Stimulated activated CD4-positive, alpha-beta T cell treated with anti-CD3 and anti-CD28 coated beads, TNF-alpha, amount 100 ng/mL, for 48 hours (primary cell): ENCODE measurements around the gene PEAK1.
A peak's percentile ranks its signal among the peaks of the same experiment; 100 is the strongest.

Experiments used
- DNase-seq, 3 donors: peaks; one replicate each; pipeline ENCODE4 v3.0.0-alpha.2; 2020; ENCODE audit warnings: low read depth in 3 of 3

Gene PEAK1

DNA sequence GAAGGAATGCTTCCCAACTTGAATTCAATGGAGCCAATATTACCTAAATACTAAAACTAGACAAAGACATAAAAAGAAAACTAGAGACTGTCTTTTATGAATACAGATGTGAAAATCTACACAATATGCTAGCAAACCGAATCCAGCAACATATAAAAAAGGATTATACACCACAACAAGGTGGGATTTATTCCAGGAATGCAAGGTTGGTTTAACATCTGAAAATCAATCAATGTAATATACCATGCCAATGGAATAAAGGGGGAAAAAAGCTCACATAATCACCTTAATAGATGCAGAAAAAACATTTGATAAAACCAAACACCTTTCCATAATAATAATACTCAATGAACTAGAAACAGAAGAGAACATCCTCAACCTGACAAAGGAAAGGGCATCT, 279.7 kb downstream of the PEAK1 start:
- DNase-seq: no peak

DNA sequence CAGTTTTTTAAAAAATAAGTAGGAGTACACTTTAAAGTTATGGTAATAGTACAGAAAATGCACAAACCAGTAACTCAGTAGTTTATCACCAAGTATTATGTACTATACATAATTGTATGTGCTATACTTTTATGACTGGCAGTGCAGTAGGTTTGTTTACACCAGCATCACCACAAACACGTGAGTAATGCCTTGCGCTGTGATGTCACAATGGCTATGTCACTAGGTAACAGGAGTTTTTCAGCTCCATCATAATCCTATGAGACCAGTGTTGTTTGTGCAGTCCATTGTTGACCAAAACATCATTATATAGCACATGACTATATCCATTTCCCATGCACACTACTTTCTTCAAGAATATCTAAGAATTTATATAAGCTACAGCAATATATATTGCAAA, 280.6 kb downstream of the PEAK1 start:
- DNase-seq: no peak

DNA sequence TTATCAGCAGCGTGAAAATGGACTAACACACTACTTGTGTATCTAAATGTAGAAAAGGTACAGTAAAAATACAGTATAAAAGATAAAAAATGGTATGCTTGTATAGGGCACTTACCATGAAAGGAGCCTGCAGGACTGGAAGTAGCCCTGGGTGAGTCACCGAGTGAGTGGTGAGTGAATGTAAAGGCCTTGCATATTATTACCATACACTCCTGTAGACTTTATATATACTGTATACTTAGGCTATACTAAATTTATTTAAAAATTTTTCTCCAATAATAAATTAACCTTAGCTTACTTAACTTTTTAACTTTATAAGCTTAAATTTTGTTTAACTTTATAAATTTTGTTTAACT, 281.8 kb downstream of the PEAK1 start:
- DNase-seq: no peak

DNA sequence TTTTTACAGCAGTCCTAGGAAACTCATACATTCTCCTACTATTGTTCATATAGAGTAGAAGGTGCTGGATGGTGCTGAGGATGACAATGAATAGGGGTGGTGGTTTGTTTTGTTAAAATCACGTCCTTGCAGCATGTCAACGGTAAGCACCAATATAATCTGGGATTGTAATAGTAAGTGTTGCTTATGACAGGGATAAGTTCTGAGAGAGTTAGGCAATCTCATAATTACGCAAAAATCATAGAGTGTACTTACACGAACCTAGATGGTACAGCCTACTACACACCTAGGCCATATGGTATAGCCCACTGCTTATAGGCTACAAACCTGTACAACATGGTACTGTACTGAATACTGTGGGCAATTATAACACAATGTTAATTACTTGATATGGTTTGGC, 284.7 kb downstream of the PEAK1 start:
- DNase-seq: no peak

DNA sequence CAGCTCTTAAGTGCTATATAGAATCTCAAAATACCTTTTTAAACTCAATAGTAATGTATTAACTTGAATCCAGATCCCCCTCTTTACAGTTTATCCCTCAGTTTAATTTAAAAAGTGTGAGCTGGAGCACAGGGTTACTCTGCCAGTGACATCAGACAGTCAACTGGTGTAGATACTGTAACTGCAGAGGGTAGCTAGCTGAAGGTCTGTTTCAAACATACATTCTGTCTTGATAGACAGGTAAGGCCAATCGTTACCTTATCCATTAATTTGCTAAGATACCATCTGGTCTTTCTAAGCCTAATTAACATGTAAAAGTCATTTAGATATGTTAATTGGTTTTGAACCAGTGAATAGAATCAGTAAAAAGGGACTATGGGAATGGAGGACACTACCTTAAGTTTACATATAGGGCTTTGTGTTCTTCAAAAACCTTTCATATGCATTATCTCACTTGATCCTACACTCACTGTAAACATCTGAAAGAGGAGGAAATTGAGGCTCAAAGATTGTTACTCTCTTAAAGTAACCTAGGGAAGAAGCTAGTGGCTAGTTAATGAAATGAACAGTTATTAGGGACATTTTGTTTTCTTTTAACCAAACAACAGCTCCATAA, 289.5 kb downstream of the PEAK1 start:
- DNase-seq: no peak

DNA sequence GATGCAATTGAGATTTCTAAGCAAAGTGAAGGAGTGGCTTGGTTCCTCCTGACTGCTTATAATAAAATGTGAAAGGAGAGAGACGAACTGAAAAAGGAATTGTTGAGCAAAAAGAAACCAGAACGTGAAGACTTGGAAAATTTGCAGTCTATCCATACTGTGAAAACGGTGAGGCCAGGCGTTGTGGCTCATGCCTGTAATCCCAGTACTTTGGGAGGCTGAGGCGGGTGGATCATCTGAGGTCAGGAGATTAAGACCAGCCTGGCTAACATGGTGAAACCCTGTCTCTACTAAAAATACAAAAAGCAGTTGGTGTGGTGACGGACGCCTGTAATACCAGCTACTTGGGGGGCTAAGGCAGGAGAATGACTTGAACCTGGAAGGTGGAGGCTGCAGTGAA, 292.3 kb downstream of the PEAK1 start:
- DNase-seq: no peak

DNA sequence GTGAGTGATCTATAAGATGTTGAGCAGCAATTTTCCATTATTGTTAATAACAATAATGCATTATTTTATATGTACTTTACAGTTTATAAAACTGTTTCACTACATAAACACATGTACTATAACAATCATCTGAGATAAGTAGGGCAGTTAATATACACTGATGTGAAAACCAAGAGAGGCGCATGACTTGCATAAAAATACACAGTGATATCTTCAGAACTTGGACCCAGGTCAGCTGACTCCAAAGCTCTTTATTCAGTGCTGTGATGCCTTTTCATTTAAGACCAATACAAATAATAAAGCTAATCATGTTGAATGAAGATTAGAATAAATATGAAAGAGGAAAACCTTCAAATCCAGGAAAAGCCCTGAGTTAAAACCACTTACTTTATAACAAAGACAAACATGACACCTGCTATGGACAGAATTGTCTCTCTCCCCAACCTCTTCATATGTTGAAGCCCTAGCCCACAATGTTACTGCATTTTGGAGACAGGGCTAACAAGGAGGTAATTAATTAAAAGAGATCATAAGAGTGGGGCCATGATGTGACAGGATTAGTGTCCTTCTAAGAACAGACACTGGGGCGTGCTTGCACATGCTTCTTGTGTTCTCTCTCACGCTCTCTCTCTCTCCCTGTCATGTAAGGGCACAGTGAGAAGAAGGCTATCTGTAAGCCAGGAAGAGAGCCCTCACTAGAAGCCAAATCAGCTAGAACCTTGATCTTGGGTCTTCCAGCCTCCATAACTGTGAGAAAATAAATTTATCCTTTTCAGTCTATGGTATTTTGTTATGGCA, 293.2 kb downstream of the PEAK1 start:
- no peak for DNase-seq

DNA sequence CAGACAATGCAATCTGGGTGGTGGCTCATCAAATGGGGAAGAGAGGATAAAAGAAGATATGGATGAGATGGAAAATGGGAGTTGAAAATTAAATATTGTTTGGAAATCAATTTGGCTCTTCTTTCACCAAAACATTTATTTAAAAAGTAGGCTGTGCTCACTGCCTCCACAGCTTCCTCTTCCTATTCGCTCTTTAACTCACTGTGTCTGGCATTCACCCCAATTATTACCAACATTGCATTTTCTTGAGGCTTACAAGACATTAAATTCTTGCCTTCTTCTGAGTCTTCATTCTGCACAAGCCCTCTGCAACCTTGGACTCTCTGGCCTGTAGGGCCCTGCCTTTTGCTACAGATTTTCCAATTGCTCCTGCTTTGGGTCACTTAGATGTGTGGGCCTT, 296.1 kb downstream of the PEAK1 start:
- DNase-seq: no peak

DNA sequence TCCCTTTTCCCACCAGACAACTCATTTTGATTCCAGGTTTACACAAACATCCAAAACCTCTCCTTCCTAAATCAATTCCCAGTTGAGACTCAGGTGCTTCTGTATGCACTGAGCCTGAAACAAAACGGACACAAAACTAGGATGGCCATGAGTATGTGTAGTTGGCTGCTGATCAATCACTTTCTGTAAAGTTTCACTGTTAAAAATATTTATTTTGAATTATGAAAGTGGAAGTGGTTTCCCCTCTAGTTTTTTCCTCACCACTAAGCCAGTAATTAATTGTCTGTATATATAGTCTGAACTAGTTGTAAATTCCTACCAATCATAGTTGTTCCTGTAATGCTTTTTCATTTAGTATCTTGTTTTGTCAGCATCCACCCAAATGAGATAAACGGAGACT, 297.3 kb downstream of the PEAK1 start:
- DNase-seq: no peak

DNA sequence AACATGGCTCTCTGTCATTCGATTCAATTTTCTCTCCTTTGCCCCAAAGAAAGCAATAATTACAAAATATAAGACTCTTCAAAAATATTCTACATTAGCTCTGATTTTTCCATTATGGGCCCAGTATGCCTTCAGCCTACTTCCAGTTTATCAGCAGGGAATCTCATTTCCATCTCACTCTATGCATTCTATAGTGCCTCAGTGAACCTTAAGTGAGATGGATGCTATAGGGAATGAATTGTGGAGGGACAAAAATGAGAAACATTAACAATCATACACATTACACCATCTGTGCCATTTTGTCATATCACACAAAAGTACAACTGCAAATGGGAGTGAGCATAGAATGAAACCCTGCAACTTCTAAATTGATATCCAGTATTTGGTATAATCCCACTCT, 298.3 kb downstream of the PEAK1 start:
- no peak for DNase-seq

DNA sequence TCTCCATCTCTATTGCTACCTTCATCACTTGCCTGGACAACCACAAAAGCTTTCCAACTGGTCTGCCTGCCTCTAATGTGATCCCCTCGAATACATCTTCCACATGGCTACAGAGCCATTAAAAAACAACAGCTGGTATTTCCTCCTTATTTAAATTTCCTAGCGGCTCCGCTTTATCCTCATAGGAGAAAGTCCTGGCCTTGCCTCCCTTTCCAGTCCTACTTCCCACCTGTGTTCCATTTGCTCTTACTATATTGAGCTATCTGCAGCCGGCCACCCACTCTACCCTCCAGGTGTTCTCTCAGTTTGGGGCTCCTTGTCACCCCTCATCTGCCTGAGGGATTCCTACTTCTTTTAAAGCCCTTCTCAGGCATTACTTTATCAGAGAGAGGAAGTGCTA, 299.3 kb downstream of the PEAK1 start:
- no peak for DNase-seq

DNA sequence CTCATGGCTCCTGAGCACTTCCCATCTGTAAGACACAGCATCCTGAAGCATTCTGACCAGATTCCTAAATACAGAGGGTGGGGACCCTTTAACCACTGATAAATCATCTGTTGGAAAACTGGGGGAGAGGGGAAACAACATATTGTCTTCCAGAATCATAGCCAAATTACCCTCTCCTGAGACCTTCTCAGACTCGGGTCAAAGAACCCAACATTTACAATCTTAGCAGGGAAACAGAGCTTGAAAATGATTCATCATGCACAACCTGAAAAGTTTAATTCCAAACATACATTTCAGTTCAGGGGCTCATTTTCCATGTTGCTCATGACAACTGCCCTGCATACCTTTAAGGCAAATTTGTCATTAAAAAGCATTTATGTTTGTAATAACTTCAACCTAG, 300.5 kb downstream of the PEAK1 start:
- DNase-seq: no peak

DNA sequence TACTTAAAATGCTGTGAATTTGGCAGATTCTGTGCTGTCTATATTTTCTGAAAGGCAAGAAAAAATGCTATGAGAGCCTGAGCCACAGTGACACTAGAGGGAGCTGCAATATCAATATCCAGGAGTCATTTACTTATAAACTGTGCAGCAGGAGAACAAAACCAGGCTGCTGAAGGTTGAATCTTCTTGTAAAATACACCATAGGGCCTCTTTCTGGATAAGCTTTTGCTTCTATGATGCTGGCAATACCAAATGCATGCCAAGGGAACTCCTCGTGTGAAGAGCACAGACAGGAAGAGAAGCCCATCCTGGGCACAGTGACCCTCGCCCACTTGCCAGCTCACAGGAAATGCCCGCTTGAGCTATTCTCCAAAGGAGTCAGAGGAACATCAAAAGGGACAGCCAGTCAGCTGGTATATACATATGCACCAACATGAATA, 301.0 kb downstream of the PEAK1 start:
- no peak for DNase-seq

DNA sequence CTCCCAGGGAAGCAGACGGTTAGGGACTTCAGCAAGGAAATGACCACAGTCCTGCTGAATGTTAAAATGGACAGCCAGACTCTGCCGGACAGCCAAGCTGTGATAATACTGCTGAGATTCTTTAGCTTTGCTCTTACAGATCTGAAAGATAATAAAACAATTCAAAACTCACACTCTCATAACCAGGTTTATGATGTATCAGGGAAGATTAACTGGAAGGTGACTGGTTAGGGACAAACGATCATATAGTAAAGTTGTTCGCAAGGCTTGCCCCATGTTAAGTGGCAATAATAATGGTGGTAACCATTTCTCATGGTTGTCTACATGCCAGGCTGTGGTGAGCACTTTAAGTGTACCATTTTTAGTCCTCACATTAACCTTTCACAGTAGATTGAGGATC, 304.7 kb downstream of the PEAK1 start:
- DNase-seq: no peak

DNA sequence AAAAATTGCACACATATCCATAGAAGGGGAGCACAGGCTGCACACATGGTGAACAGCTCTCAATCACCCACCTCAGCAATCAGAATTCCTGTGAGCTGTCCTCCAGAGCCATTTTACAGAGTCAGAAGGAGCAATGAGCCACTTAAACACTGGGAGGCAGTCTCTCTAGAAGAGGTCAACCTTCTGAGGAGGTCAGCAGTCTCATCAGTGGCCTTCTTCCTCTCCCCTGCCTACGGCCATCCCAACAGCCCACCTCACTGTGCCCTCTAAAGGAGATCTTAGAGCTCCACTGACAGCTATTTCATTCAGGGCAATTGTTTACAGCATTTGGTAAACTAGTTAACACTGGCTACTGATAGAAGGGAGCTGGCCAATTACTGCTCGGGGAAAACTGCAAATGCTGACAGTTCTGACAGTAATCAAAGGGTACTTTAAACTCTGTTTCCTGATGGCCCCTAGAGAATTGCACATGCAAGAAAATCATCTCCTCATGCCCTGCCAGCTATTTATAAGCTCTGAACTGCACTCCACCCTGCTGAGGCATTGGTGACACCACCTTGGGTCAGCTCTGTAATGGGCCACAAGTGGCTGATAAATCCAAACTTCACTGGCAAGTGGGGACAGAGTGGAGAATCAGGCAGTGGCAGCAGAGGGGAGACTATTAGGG, 306.9 kb downstream of the PEAK1 start:
- DNase-seq: no peak

DNA sequence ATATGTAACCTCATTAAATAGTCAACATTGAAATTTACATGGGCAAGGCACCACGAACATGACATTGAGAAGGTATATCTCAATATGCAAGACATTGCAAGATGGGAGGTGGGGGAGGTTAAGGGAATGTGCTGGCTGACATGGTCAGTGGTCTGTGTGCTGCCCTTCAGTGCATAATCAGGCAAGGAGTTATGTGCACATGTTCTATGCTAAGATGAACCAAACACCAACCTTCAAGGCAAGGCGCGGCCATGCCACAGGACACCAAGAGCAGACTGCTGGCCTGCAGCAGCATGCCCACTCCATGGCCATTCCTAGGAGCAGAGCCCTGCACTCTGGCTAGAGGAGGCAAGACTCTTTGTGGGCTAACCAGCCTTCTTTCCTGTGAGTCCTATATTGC, 308.1 kb downstream of the PEAK1 start:
- DNase-seq: no peak

DNA sequence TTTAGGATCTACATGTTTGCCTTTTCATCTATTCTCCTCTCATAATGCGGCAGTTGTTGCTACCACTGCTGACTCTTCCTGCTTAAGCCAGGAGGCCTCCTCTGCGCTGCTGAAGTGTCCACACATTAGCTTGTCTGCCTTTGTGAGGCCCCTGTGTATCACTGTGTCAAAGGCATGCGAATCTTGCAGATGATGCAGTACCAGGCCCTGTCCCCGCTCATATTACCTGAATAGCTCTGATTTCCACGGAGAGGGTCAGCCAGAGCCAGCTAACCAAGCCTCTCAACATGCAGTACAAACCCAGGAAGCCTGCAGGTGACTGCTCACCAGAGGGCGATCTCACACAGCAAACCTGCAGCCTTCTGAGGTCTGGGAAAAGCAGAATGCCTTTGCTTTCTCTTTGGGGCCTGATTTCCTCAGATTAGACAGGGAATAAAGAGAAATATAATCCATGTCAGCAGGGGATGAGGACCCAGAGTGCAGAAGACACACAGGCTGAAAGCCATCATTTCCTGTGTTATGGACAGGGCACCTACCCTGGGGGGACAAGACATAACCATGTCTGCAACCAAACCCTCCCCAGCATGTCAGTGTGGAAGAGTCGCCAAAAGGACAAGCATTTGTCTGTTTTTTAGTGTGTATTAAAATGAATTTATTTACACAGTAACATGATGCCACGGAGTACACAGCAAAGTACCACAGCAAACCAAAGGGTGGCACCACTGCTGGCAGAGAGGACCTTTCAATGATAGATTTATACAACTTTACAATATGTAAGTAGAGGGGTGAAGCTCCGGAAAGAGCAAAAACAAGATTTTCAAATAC, 312.2 kb downstream of the PEAK1 start:
- DNase-seq: peak in 2 of 3 donors; percentile 10 to 31

DNA sequence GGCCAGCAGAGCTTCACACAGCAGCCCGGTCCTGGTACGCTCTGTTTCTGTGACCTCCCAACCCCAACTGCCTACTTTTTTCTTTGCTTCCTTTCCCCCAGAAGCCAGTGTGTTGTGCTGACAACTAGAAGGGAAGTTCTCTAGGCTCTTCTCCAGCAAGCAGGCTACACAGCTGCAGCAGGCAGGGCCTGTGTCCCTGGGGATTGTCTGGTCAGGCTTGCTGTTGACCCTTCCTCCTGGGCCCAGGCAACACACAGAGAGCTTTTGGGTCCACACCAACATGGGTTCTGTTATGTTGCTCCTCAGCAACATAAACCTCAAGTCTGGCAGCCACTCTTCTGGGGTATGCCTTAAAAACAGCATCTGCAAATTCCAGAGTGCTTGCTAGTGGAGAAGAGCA, 312.8 kb downstream of the PEAK1 start:
- no peak for DNase-seq

DNA sequence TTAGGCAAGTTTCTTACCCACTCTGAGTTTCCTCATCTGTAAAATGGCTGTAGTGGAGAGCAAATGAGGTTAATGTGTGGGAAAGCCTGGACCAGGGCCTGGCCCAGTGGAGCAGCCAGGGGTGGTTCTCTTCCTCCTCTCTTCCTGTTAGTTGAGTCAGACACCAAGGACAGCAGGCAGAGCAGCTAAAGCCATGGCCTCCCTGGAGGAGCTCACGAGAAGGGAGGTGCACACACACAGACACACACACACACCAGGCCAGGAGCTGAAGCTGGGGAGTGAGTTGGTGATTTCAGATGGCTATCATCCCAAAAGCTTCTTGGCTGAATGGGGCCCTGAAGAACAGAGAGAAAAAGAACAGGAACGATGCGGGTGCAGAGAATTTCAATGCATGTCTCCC, 315.7 kb downstream of the PEAK1 start:
- DNase-seq: no peak

DNA sequence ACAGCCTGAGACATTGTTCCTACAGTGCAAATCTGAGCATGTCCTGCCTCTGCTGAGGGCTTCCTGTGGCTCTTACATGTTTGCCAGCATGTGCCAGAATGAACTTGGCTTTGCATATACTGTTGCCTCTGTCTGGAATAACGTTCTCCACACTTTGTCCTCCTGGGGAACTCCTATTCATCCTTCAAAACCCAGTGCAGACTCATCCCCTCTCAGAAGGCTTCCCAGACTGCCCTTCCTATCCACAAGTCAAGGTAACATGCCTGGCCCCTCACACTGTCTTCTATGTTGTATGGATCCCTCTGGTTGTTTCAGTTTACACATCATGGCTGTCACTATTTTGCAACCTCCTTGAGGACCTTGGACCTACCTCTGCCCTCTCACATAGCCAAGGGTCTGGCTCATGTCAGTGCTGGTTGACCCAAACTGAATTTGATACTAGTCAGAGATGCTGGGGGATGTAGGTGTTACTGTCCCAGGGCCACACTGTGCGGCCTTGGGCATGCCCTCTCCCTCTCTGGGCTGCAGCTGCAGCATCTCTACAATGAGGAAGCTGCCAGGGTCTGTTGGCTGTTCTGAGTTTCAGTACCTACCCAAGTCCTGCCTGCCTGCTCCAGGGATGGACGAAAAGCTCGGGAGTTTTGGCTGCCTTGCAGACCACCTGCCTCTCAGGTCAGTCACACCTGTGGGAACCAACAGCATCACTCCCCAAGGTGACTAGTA, 320.0 kb downstream of the PEAK1 start:
- no peak for DNase-seq

DNA sequence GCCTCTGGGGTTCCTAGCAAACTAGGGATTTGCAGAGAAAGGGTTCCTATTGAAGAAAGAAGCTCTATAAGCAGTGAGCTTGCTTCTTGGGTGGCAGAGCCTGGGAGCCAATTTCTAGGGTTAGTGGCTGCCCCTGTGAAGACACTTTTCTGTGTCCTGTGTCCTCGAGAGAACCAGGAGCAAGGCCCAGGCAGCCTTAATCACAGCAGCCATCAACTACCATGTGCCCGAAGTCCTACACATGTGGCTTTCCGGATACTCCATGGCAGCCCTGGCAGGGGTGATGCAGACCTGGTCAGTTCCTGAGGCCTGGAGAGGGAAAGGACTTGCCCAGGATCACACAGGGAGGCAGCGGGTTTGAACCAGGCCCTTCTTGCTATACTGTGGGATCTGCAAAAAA, 321.3 kb downstream of the PEAK1 start:
- no peak for DNase-seq

DNA sequence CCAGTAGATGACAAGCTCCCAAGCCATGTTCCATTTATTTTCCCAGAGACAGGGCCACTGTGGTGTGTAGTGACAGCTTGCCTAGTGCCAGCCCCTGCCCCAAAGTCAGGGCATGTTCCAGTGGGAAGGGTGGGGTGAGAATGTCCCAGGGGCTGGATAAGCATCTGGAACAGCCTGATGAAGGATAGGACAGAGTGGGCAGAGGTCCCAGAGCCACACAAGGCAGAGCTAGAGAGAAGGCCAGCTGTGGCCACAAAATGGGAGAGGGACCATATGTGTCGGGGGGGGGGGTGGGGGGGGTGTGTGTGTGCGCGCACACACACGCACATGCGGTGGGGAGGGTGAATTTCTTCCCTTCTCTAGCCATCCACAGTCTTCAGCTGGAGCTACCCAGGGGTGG, 322.0 kb downstream of the PEAK1 start:
- DNase-seq: no peak
